ENCODE measurements around the gene RAB35.

DNA sequence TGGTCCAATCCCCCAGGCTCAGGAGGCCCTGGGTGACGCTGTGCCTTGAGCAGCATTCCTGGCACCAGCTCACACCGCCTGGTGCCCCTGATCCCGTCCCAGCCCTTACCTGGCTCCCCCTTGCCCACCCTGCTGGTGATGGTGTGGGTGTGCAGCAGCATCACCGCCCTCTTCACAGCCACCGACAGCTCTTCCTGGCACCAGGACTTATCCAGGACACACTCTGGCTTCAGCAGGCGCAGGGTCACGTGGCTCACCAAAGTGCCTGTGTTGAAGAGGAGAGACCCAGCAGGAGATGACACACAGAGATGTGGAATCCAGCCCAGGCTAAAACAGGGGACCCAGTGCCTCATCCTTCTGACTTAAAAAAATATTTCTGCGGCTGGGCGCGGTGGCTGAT lies 41.8 kb upstream of the RAB35 start:
- TF ChIP-seq, protein P1, sequence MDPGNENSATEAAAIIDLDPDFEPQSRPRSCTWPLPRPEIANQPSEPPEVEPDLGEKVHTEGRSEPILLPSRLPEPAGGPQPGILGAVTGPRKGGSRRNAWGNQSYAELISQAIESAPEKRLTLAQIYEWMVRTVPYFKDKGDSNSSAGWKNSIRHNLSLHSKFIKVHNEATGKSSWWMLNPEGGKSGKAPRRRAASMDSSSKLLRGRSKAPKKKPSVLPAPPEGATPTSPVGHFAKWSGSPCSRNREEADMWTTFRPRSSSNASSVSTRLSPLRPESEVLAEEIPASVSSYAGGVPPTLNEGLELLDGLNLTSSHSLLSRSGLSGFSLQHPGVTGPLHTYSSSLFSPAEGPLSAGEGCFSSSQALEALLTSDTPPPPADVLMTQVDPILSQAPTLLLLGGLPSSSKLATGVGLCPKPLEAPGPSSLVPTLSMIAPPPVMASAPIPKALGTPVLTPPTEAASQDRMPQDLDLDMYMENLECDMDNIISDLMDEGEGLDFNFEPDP (CRISPR knock-in tag; IDR thresholded peaks at IDR 0.05) = no peak
- TF ChIP-seq ELF4 (CRISPR knock-in tag; IDR thresholded peaks at IDR 0.05) = no peak
- no peak for TF ChIP-seq ZNF57 (CRISPR knock-in tag; IDR thresholded peaks at IDR 0.05)
- no peak for TF ChIP-seq TCF7L2 (IDR thresholded peaks at IDR 0.05; ENCODE audit: low read depth, low read length)
- TF ChIP-seq, protein P2, sequence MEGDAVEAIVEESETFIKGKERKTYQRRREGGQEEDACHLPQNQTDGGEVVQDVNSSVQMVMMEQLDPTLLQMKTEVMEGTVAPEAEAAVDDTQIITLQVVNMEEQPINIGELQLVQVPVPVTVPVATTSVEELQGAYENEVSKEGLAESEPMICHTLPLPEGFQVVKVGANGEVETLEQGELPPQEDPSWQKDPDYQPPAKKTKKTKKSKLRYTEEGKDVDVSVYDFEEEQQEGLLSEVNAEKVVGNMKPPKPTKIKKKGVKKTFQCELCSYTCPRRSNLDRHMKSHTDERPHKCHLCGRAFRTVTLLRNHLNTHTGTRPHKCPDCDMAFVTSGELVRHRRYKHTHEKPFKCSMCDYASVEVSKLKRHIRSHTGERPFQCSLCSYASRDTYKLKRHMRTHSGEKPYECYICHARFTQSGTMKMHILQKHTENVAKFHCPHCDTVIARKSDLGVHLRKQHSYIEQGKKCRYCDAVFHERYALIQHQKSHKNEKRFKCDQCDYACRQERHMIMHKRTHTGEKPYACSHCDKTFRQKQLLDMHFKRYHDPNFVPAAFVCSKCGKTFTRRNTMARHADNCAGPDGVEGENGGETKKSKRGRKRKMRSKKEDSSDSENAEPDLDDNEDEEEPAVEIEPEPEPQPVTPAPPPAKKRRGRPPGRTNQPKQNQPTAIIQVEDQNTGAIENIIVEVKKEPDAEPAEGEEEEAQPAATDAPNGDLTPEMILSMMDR (IDR thresholded peaks at IDR 0.05 in 2 of 3, conservative IDR thresholded peaks at IDR 0.05 in 1 of 3; ENCODE audit: insufficient read depth in 2 of 3, low read depth in 1 of 3, low read length in 3 of 3) = no peak
- TF ChIP-seq RAD51 (IDR thresholded peaks at IDR 0.05; ENCODE audit: borderline replicate concordance, low read depth) = no peak
- TF ChIP-seq, protein P3, sequence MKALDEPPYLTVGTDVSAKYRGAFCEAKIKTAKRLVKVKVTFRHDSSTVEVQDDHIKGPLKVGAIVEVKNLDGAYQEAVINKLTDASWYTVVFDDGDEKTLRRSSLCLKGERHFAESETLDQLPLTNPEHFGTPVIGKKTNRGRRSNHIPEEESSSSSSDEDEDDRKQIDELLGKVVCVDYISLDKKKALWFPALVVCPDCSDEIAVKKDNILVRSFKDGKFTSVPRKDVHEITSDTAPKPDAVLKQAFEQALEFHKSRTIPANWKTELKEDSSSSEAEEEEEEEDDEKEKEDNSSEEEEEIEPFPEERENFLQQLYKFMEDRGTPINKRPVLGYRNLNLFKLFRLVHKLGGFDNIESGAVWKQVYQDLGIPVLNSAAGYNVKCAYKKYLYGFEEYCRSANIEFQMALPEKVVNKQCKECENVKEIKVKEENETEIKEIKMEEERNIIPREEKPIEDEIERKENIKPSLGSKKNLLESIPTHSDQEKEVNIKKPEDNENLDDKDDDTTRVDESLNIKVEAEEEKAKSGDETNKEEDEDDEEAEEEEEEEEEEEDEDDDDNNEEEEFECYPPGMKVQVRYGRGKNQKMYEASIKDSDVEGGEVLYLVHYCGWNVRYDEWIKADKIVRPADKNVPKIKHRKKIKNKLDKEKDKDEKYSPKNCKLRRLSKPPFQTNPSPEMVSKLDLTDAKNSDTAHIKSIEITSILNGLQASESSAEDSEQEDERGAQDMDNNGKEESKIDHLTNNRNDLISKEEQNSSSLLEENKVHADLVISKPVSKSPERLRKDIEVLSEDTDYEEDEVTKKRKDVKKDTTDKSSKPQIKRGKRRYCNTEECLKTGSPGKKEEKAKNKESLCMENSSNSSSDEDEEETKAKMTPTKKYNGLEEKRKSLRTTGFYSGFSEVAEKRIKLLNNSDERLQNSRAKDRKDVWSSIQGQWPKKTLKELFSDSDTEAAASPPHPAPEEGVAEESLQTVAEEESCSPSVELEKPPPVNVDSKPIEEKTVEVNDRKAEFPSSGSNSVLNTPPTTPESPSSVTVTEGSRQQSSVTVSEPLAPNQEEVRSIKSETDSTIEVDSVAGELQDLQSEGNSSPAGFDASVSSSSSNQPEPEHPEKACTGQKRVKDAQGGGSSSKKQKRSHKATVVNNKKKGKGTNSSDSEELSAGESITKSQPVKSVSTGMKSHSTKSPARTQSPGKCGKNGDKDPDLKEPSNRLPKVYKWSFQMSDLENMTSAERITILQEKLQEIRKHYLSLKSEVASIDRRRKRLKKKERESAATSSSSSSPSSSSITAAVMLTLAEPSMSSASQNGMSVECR (CRISPR knock-in tag; IDR thresholded peaks at IDR 0.05) = no peak
- TF ChIP-seq FIP1L1 (IDR thresholded peaks at IDR 0.05; ENCODE audit: low read depth, low read length, poor library complexity, severe bottlenecking) = no peak
